DND-41 (cell line): ENCODE measurements around the gene KNDC1.

Experiments
- ATAC-seq: fragments of 200-7000 bp; cut with Tn5 transposase; 3 replicates; pipeline ENCODE4 v1.9.1; 2021; ENCODE audit warnings: low read depth; ENCODE audit not compliant: insufficient read depth
- DNase-seq: peaks from one replicate; pipeline ENCODE4 v3.0.0-alpha.2; 2020
- H2AFZ ChIP-seq: 2 replicates; pipeline ENCODE4 v1.6.0; 2012; ENCODE audit warnings: low read depth, low read length
- H3K27ac ChIP-seq: 2 replicates; pipeline ENCODE4 v1.5.1; 2012; ENCODE audit warnings: low read length, inconsistent platforms
- H3K27me3 ChIP-seq: fragments of 200-600 bp; sonication (generic); 2 replicates; pipeline ENCODE4 v1.6.0; 2012; ENCODE audit warnings: low read length, mild to moderate bottlenecking, inconsistent platforms; ENCODE audit not compliant: insufficient read depth, poor library complexity
- H3K36me3 ChIP-seq: 2 replicates; pipeline ENCODE4 v1.5.1; 2012; ENCODE audit warnings: low read length, inconsistent platforms; ENCODE audit not compliant: insufficient read depth
- H3K4me1 ChIP-seq: 2 replicates; pipeline ENCODE4 v1.5.1; 2012; ENCODE audit warnings: mild to moderate bottlenecking, low read length; ENCODE audit not compliant: insufficient read depth
- H3K4me2 ChIP-seq: 2 replicates; pipeline ENCODE4 v1.6.0; 2012; ENCODE audit warnings: mild to moderate bottlenecking, moderate library complexity, low read length, inconsistent platforms; ENCODE audit not compliant: insufficient read depth
- H3K4me3 ChIP-seq, 2 experiments: fragments of 200-600 bp in 1 of 2; shearing (Covaris generic) in 1 of 2; 2 replicates each; pipeline ENCODE4 v1.5.1; 2012 to 2016; ENCODE audit warnings: inconsistent platforms in 2 of 2, low read length in 2 of 2, mild to moderate bottlenecking in 2 of 2, low read depth in 1 of 2, moderate library complexity in 1 of 2
- H3K79me2 ChIP-seq: 2 replicates; pipeline ENCODE4 v1.6.0; 2012; ENCODE audit warnings: low read length, inconsistent platforms; ENCODE audit not compliant: insufficient read depth
- H3K9ac ChIP-seq: 2 replicates; pipeline ENCODE4 v1.6.0; 2012; ENCODE audit warnings: low read depth, mild to moderate bottlenecking, inconsistent platforms, low read length, moderate library complexity
- H3K9me3 ChIP-seq: 2 replicates; pipeline ENCODE4 v1.5.1; 2012; ENCODE audit warnings: low read length, moderate library complexity, mild to moderate bottlenecking, inconsistent platforms; ENCODE audit not compliant: insufficient read depth, severe bottlenecking
- H4K20me1 ChIP-seq: 2 replicates; pipeline ENCODE4 v1.6.0; 2012; ENCODE audit warnings: low read length; ENCODE audit not compliant: insufficient read depth
- CTCF ChIP-seq: IDR thresholded peaks from 2 replicates; pipeline ENCODE4 v1.5.1; 2012; ENCODE audit warnings: borderline replicate concordance, low read length, moderate library complexity, mild to moderate bottlenecking; ENCODE audit not compliant: poor library complexity, severe bottlenecking; ENCODE audit errors: extremely low read depth
- EZH2 ChIP-seq: IDR thresholded peaks from 3 replicates; pipeline ENCODE4 v1.6.1; 2012; ENCODE audit warnings: borderline replicate concordance, low read depth, mild to moderate bottlenecking, moderate library complexity, low read length, inconsistent platforms; ENCODE audit not compliant: severe bottlenecking

KNDC1 gene

DNA sequence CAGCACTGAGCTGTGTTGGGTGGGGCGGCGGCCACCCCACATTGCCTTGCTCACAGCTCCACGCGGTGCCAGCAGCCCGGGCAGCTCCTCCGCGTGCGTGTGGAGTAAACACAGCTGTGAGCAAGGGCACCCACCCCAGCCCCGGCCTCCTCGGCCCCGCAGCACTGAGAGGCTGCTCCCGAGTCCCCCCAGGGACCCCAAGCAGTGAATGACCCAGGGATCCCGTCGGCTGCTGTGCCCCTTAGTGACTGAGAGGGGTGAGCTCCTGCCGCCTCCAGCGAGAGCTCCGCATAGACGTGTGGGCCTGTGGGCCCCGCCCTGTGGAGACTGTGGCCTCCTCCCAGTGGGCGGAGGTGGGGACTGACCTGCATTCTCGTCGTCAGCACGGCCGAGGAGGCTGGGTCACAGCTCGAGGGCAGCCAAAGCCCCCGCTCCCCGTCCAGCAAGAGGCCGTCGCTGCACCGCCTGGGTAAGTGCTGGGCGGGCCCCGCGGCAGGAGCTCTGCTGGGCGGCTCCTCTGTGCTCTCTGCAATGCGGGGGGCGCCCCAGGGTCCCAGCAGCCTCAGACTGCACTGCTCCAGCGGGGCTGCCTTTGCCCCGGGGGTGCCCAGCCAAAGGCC is 40.1 kb downstream of the KNDC1 start:
- DNase-seq (no peak), ATAC-seq (no peak)
- Histone ChIP-seq H3K9ac (no peak overlapping the region), H3K9me3 (no peaks in the 10 kb centered on the region), H3K79me2 (no peaks in the 10 kb centered on the region), H3K27me3 (no peaks in the 10 kb centered on the region), H3K27ac (no peak overlapping the region), H3K4me1 (no peaks in the 10 kb centered on the region), H3K4me3 (no peak overlapping the region), H2AFZ (no peak overlapping the region), H3K36me3 (no peaks in the 10 kb centered on the region), H3K4me2 (no peak overlapping the region), H4K20me1 (no peaks in the 10 kb centered on the region; the same call in 1 of the 2 replicates)
- TF ChIP-seq EZH2 (no peak), CTCF (no peak)

DNA sequence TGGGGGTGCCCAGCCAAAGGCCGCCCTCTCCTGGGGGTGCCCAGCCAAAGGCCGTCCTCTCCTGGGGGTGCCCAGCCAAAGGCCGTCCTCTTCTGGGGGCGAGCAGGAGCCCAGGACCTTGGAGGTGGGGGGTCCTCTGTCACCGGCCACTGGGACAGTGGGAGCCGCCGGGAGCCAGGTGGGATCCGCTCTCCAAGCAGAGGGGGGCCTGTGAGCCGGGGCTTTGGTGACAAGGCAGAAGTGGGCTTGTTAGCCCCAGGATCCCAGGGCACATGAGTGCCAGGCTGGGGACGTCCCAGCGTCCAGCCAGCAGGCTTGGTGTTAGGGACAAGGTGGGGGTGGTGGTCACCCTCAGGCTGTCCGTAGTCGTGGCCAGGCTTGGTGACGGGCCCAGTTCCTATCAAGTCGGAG is 40.6 kb downstream of the KNDC1 start:
- Histone ChIP-seq H2AFZ (no peak overlapping the region), H3K36me3 (no peaks in the 10 kb centered on the region), H3K79me2 (no peaks in the 10 kb centered on the region), H3K27me3 (no peaks in the 10 kb centered on the region), H3K4me1 (no peaks in the 10 kb centered on the region), H3K9me3 (no peaks in the 10 kb centered on the region), H3K27ac (no peak overlapping the region), H4K20me1 (no peaks in the 10 kb centered on the region; the same call in 1 of the 2 replicates), H3K4me3 (no peak overlapping the region), H3K4me2 (no peak overlapping the region), H3K9ac (no peak overlapping the region)
- TF ChIP-seq EZH2 (no peak), CTCF (no peak)
- DNase-seq (no peak), ATAC-seq (no peak)

DNA sequence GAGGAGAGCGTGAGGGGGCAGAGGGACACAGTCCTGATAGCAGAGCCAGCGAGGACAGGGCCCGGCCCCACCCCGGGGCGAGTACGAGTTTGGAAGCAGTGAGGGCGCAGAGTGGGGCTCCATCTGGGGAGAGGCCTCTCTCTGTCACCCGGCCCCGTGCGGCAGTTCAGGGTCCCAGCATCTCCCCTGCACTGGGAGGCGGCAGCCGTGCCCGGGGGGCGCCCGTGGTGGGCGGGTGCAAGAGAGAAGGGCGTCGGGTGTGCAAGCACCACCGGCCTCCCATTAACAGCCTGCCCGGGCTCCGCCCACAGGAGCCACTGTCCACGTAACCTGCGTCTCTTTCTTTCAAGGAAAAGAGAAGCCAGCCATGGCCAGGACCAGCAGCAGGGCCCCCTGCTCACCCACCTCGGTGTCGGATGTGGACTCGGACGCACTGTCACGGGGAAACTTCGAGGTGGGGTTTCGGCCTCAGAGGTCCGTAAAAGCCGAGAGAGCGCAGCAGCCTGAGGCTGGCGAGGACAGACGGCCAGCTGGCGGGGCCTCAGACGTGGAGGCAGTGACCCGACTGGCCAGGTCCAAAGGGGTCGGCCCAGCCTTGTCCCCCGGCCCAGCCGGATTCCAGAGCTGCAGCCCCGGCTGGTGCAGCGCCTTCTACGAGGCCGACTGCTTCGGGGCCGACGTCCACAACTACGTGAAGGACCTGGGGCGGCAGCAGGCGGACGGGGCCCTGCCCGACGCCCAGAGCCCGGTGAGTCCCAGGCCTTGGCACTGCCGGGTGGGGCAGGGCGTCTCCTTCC is 41.3 kb downstream of the KNDC1 start:
- no peak overlapping the region for H3K4me3 ChIP-seq
- H4K20me1 ChIP-seq: no peaks in the 10 kb centered on the region; the same call in 1 of the 2 replicates
- no peak for DNase-seq
- H3K9ac ChIP-seq: no peak overlapping the region
- H3K36me3 ChIP-seq: no peaks in the 10 kb centered on the region
- no peaks in the 10 kb centered on the region for H3K79me2 ChIP-seq
- no peak overlapping the region for H3K27ac ChIP-seq
- H2AFZ ChIP-seq: no peak overlapping the region
- H3K27me3 ChIP-seq: no peaks in the 10 kb centered on the region
- no peak for TF ChIP-seq EZH2
- no peak for TF ChIP-seq CTCF
- no peaks in the 10 kb centered on the region for H3K4me1 ChIP-seq
- no peaks in the 10 kb centered on the region for H3K9me3 ChIP-seq
- no peak for ATAC-seq
- no peak overlapping the region for H3K4me2 ChIP-seq
